ENCODE data around the gene ANKRD13D.
"Not testable (repeated sequence)": the region's sequence is repeated elsewhere in the genome, so short reads cannot be mapped to it uniquely, and the experiment has no call there.

The ANKRD13D gene

DNA sequence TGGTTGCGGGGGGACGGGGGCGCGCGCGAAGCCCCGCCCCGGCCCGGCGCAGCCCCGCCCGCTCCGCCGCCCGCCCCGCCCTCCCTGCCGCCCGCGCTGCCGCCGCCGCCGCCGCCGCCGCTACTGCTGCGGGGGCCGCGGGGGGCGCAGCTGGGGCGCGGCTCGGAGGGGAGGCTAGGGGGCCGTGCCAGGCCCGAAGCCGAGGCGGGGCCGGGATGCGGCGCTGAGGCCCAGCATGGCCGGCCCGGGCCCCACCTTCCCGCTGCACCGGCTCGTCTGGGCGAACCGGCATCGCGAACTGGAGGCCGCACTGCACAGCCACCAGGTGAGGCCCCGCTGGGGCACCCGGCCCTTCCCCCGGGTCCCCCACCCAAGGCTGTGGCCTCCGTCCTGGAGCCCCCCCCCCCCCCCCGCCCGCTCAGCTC, at the start of gene ANKRD13D:
Gene ANKRD13D, plus strand, starts transcription at position 78 of the 425 bp plus-strand sequence. Its CDS starts 158 bp downstream, at position 236.
- DNase-seq (ENCODE audit: low spot score) = no peak

DNA sequence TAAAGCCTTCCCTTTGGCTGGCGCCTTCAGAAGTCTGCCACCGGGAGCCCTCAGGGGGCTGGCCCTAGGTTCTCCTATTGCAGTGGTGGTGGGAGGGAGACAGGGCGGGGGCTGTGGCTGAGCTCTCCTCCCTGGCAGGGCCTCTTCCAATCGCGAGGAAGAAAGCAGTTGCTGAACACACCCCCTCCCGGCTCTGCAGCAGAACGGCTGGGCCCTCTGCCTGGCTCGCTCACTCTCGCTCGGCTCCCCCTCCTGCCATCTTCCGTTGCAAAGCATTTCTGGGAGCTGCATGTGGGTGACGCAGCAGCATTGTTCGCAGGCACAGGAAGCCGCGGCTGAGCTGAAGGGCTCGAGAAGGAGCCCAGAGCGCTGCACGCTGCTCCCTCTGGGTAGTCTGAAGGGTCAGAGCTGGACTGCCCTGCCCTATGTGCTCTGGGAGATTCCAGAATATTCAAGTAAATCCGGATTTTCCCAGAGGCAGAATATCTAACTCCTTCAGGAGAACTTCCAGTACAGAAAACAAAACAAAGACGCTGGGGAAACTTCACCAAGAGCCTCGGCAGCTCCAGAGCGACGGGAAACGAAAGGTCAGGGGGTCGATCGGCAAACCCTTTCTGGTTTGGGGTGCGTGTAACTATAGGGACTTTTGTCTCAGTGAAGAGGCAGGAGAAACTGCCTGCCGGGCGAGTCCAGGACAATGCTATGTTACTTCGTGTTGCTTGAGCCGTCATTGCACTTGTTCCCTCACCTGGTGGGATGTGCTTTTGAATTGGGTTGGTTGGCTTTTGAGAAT, 49.1 kb upstream of the ANKRD13D start:
- peak; percentile 98 for DNase-seq (ENCODE audit: low spot score)

DNA sequence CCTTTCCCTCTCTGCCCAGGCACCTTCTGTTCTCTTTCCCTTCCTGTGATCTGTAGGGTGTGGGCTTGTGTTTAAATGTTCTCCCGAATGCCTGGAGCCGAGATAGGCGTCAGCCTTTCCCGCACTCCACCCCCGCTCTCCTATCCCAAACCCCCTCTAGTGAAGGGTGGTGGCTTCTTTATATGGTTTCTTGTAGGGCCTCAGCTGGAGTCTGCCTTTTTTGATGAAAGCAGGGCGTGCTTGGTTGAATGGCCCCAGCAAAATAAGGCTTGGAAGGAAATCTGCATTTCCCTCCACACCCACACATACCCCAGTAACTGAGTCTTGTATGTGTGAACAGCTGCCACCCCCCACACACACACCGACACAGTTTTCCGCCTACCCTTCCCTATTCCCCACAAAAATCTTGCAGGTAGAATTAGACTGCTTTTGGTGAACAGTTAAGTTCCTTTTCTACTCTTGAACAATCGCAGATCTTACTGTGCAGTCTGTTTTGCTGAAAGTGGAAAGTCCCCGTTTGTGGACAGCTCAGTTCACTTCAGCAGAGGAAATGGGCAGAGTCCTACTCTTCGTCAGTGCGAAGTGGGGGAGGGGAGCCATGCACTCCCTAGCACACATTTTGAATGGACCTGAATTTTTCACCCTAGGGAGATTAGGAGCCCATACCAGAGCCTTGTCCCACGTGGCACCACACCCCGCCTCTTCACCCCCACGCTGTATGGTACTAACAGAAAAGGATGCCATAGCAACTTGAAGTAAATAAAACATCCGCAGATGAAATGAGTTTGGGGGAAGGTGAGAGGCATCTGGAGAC, 48.3 kb upstream of the ANKRD13D start:
- peak; percentile 64 for DNase-seq (ENCODE audit: low spot score)

DNA sequence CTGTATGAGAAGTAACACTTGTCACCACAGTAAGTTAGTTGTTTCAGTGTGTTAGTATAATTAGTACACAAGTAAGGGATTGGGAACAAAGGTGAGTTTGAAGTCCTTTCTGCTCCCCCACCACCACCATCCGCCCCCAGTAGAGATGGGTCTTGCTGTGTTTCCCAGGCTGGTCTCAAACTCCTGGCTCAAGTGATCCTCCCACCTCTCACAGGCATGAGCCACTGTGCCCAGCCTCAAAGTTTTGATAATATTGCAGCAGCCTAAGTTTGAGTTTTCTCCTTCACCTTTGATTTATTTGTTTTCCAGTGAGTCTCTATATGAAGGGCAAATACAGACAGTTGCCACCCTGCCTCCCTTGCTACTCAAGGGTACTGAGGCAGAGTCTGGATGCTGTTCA, 46.6 kb upstream of the ANKRD13D start:
- no peak for DNase-seq (ENCODE audit: low spot score)

DNA sequence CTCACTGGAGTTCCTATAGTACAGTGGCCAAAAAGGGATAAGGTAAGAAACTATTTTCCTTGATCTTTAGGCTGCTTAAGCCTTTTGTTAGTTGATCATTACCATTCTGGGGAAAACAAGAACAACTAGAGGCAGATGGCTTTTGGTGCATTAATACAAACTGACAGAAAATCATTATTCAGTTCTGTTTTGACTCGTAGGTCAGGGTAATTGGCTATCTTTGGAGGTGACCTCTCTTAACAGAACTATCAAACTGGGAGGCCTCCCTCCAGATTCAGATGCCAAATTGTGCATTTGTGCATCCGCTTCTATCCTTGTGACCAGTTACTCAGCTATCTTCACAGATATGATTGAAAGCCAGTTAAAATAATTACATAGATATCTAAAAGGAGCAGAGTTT, 46.1 kb upstream of the ANKRD13D start:
- DNase-seq (ENCODE audit: low spot score) = no peak

DNA sequence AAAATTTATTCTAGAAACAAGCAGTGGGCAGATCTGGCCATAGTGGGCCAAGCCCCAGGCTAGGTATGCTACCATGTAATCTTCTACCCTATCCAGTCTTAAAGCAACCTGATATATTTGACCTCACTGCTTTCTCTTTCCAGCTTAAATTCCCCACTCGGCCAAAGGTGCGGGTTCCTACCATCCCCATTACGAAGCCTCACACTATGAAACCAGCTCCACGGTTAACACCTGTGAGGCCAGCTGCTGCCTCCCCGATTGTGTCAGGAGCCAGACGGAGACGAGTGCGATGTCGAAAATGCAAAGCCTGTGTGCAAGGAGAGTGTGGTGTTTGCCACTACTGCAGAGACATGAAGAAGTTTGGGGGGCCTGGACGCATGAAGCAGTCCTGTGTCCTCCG, 44.1 kb upstream of the ANKRD13D start:
- no peak for DNase-seq (ENCODE audit: low spot score)

DNA sequence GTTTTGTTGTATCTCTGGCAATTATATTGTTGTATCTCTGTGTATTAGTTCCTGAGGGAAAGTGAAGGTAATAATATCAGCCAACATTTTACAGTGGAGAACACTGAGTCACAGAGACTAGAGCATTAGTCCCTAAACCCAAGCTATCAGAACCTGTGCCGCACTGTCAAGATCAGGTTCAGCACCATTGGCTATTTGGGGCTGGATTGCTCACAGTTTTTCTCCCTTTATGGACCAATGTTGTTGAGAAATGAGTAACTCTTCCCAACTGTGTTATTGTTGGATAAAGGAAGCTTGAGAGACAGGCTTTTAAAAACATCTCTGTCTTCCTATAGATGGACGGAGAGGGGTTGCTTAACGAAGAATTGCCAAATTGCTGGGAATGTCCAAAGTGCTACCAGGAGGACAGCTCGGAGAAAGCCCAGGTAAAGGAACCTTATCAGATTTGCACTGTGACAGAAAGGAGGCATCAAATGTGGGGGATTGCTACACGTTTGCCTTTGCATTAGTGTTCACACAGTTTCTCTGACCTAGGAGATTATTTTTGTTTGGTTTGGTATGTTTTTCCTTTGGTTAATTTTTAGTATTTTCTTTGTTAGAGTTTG, 41.1 kb upstream of the ANKRD13D start:
- no peak for DNase-seq (ENCODE audit: low spot score)

DNA sequence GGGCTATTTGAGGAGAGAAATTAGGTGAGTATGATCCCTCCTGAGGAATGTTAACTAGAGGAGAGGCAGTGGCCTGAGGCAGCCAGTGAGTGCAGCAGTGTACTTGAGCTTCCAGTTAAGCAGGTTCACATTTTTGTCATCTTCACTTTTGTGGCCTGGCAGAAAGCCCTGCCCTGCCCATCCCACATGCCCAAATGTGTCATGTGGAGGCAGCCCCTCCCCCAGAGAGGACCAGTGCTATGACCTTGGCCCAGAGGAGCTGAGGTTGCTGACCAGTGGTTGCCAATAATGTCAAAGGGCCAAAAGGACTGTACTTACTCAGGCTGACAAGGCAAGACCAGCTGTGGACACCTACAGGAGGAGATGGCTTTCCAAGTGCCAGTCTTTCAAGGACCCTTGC, 40.5 kb upstream of the ANKRD13D start:
- no peak for DNase-seq (ENCODE audit: low spot score)

DNA sequence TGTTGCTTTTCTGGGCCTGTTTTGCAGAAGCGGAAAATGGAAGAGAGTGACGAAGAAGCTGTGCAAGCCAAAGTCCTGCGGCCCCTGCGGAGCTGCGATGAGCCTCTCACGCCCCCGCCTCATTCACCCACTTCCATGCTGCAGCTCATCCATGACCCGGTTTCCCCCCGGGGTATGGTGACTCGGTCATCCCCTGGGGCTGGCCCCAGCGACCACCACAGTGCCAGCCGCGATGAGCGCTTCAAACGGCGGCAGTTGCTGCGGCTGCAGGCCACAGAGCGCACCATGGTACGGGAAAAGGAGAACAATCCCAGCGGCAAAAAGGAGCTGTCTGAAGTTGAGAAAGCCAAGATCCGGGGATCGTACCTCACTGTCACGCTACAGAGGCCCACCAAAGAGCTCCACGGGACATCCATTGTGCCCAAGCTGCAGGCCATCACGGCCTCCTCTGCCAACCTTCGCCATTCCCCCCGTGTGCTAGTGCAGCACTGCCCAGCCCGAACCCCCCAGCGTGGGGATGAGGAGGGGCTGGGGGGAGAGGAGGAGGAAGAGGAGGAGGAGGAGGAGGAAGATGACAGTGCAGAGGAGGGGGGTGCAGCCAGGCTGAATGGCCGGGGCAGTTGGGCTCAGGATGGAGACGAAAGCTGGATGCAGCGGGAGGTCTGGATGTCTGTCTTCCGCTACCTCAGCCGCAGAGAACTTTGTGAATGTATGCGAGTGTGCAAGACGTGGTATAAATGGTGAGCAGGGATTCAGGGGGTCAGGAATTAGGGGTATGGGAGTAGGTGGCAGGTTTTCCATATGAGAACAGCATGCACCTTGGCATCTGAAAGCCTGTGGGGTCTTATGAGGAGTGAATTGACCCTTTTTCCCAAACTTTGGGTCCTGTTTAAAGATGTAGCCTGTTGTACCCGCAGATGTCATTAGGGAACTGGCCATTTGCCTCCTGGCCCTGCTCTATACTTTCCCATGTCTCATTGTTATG, 38.8 kb upstream of the ANKRD13D start:
- DNase-seq (ENCODE audit: low spot score) = no peak

DNA sequence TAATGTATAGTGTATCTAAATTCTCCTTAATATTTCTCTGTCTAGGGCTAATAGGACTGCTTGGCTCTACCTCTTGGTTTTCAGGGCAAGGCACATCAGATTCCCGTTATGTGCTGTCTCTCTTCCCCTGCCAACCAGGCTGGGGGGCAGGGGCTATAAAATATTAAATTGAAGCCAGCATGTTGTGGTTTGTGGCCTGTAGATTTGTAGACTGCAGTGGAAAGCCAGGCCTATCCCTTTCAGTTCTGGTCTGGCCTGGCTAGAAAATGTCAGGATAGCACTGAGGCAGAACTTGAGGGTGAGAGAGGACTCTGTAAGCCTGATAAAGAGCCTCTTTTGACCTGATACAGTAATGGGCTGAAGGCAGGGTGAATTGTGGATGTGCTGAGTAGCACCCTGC, 37.3 kb upstream of the ANKRD13D start:
- no peak for DNase-seq (ENCODE audit: low spot score)

DNA sequence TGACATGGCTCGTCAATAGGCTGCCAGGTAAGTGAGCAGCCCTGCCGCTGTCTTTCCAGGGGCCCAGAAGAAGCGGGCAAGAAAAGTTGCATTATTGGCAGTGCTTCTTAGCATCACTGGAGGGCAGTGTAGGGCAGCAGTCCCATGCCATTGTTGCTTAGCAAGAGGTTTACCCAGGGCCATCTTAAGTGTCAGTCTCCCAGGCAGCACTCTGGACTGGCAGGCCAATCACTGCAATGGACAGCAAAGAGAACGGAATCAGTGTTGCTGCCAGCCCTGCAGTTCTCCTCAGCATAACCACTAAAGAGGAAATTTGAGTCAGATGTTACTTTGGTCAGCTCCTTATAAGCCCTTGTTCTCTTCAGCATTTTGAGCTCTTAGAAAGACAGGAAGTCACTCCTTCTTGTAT, 36.3 kb upstream of the ANKRD13D start:
- peak; percentile 88 for DNase-seq (ENCODE audit: low spot score)

DNA sequence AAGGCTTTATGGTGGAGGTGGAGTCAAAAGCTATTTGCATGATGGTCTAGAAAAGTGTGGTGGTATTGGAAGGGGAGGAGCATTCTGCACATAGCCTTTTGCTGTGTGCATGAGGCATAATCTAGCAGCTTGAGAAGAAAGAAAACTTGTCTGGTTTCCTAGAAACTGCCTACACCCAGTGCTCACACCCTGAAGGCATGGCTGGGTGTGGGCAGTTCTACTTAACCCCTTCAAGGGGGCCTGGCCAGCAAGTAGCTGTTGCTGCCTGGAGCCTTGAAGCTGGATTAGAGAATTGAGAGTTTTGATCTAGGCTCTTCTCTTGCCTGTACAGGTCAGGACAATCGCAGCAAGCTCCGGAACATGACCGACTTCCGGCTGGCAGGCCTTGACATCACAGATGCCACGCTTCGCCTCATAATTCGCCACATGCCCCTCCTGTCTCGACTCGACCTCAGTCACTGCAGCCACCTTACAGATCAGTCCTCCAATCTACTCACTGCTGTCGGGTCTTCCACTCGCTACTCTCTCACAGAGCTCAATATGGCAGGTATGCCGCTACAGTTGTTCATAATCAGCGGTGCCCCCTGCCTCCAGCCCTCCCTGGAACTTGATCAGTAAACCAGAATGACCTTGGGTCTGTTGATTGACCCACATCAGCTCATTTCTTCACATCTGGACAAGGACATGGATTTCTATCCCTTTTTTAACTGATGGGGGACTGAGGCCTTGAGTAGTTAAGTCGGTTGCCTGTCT, 35.1 kb upstream of the ANKRD13D start:
- no peak for DNase-seq (ENCODE audit: low spot score)

DNA sequence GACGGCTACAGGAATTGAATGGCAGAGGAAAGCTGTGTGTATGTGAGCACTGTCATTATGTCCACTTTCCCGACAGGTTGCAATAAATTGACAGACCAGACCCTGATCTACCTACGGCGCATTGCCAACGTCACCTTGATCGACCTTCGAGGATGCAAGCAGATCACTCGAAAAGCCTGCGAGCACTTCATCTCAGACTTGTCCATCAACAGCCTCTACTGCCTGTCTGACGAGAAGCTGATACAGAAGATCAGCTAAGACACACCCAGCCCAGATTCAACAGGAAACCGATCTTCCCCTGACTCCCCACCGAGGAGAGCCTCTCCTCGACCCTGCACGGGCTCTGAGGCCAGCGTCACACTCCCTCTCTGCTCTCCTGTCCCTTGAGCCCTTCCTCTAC, 34.3 kb upstream of the ANKRD13D start:
- no peak for DNase-seq (ENCODE audit: low spot score)

DNA sequence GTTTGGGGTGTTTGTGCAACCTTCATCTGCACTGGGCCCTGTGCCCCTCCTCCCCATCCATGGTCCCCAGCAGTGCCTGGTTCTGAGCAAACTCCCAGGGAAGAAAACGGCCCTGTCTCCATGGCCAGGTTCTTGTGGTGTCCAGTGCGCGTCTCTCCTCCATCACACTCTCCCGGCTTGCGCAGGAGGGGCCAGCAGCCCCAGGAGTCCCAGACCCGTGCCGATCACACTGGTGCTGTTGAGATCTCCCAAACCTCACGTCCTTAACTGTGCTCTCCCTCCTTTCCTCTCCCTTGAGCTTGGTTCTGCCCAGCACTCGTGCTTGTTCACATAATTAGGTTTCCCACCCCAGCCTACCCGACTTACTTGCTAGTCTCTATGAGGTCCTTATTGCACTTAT, 33.8 kb upstream of the ANKRD13D start:
- DNase-seq (ENCODE audit: low spot score) = no peak

DNA sequence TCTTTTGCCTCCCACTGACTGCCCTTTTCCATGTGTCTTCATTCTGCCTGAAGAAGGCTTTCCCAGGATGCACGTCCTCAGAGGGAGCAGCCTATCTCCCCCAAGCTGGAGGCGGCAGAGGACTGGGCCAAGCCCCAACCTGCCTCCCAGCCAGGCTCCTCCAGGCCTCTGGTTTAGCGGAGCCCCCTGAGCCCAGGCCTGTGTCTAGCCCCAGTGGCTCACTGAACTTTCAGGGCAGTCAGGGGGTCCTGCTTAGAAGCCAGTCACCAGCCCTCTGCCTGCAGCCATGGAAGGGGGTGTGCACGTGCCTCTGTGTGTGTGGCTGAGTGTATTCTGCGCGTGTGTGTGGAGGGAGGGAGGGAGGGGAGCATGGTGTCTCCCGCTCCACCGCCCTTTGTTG, 33.2 kb upstream of the ANKRD13D start:
- no peak for DNase-seq (ENCODE audit: low spot score)

DNA sequence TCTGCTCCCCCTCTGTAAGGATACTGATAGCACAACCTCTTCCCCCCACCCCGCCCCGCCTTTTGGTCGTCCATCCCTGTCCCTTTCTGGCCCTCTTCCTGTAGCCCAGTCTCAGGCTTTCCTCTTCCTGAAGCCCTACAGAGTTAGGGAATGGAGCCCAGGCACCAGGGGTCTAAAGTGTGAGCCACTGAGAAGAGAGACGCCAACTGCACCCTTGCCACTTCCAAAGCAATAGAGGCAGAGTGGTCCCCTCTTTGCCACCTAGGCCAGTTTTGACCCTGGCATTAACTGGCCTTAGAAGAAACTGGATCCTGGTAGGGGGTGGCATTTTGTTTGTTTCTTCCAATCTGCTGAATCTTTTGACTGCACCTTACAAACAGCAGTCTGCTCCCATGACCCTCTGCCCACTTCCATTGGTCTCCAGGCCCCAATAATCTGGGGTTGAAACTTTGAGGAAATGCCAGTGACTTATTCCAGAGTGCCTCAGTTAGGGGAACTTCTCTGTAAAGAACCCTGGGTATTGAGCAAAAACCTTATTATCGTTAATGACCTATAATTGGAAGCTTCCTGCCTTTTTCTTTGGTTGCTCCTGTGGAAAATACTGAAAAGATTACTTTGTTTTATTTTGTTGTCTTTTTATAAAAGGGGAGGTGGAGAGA, 32.5 kb upstream of the ANKRD13D start:
- no peak for DNase-seq (ENCODE audit: low spot score)

DNA sequence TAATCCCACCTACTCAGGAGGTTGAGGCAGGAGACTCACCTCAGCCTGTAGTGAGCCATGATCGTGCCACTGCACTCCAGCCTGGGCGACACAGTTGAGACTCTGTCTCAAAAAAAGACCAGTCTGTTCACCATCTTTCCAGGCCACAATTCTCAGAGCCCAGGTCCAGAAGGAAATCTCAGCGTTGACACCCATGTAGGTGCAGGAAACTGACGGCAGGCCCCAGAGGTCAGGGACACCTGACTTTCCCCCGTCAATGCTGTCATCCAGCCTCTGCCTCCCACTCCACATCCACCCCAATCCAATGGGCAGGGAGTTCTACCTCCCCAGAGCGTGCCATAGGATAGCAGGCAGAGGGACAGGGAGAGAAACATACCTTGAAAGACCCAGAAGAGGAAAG, 28.7 kb upstream of the ANKRD13D start:
- no peak for DNase-seq (ENCODE audit: low spot score)

DNA sequence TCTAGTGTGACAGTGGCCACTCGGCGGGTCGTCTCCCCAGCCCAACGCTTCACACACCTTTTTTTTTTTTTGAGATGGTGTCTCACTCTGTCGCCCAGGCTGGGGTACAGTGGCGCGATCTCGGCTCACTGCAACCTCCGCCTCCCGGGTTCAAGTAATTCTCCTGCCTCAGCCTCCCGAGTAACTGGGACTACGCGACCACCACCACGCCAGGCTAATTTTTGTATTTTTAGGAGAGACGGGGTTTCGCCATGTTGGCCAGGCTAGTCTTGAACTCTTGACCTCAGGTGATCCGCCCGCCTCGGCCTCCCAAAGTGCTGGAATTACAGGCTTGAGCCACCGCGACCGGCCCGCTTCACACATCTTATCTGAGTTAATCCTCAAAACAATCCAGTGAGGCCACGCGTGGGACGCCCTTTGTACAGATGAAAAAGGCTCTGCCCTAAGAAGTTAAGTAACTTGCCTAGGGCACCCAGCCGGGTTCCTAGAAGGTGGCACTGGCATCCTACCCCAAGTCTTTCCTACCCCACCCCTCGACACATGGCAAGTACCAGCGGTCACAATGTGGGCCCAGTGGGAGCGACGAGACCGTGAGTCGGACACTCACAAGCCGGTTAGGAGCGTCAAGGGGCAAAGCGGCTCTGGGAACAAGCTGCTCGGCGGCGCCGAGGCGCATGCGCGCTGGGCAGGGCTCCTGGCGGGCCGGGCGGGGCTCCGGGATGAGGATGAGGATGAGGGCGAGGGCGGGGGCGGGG, 28.0 kb upstream of the ANKRD13D start:
- not testable (repeated sequence) for DNase-seq (ENCODE audit: low spot score)

DNA sequence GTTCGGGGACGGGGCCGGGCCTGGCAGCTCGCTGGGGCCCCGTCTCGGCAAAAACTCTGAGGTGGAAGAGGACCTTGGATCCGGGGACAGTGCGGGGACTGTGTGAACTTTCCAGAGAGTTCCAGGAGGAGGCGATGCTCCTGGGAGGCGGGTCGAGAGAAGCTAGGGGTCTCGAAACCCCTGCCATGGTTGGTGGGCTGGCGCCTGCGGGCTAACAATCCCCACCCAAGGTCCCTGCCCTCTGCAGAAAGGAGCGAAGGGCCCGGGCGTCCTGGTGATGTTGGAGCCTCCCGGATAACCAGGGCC, 27.5 kb upstream of the ANKRD13D start:
- DNase-seq (ENCODE audit: low spot score) = no peak
